HEK293 (cell line): ENCODE results near the gene PPP1R14C.

Source experiments
- CTCF ChIA-PET: fragments of 350-600 bp; formaldehyde crosslinking; extraction: SDS; loops from one replicate; lab custom pipeline; 2021; ENCODE audit warnings: antibody characterized with exemption; lab: Yijun Ruan, JAX
- POLR2A ChIA-PET: fragments of 300-600 bp; formaldehyde crosslinking; extraction: SDS; loops from one replicate; lab custom pipeline; 2020; ENCODE audit warnings: antibody characterized with exemption, inconsistent platforms; lab: Yijun Ruan, JAX
- H3K27ac ChIP-seq: fragments of 200-500 bp; sonication (Bioruptor generic); 2 replicates; pipeline ENCODE4 v1.5.1; 2014; ENCODE audit warnings: low read depth, low read length, control low read depth, inconsistent platforms; ENCODE audit errors: extremely low read depth
- H3K36me3 ChIP-seq, 2 experiments: fragments of 200-500 bp in 1 of 2; sonication (Bioruptor generic) in 1 of 2; 1 replicate in 1 of 2; 2 replicates in 1 of 2; pipeline ENCODE4 v1.5.1; 2014 to 2017; ENCODE audit warnings: inconsistent platforms in 2 of 2, low read length in 2 of 2; ENCODE audit not compliant: control insufficient read depth in 2 of 2, insufficient read depth in 1 of 2
- H3K4me1 ChIP-seq: fragments of 200-500 bp; sonication (Bioruptor generic); 2 replicates; pipeline ENCODE4 v1.5.1; 2014; ENCODE audit warnings: mild to moderate bottlenecking, low read length, inconsistent platforms; ENCODE audit not compliant: control insufficient read depth, insufficient read depth
- H3K4me3 ChIP-seq: 2 replicates; pipeline ENCODE4 v1.5.1; 2011; ENCODE audit warnings: low read depth, mild to moderate bottlenecking, control low read depth, low read length, moderate library complexity
- H3K9me3 ChIP-seq: fragments of 200-500 bp; sonication (Bioruptor generic); 2 replicates; pipeline ENCODE4 v1.5.1; 2014; ENCODE audit warnings: low read depth, low read length, inconsistent platforms; ENCODE audit not compliant: control insufficient read depth, insufficient read depth
- KLF17 ChIP-seq: fragments of 450-650 bp; formaldehyde crosslinking; IDR thresholded peaks from 2 replicates; pipeline ENCODE4 v1.5.1; 2016; ENCODE audit warnings: missing biosample characterization, missing genetic modification characterization
- KLF7 ChIP-seq: fragments of 450-650 bp; formaldehyde crosslinking; IDR thresholded peaks from 2 replicates; pipeline ENCODE4 v1.5.1; 2016; ENCODE audit warnings: missing biosample characterization, missing genetic modification characterization, borderline replicate concordance
- MYNN ChIP-seq: fragments of 450-650 bp; formaldehyde crosslinking; IDR thresholded peaks from 2 replicates; pipeline ENCODE4 v1.5.1; 2016; ENCODE audit warnings: missing biosample characterization, missing genetic modification characterization, borderline replicate concordance
- MZF1 ChIP-seq: fragments of 450-650 bp; formaldehyde crosslinking; IDR thresholded peaks from 2 replicates; pipeline ENCODE4 v1.5.1; 2017; ENCODE audit warnings: missing biosample characterization, missing genetic modification characterization, borderline replicate concordance
- REST ChIP-seq: fragments of 450-650 bp; formaldehyde crosslinking; IDR thresholded peaks from 2 replicates; pipeline ENCODE4 v1.5.1; 2016; ENCODE audit warnings: missing biosample characterization, missing genetic modification characterization
- ZBTB48 ChIP-seq: fragments of 450-650 bp; formaldehyde crosslinking; IDR thresholded peaks from 2 replicates; pipeline ENCODE4 v1.5.1; 2016; ENCODE audit warnings: missing biosample characterization, missing genetic modification characterization
- ZIC2 ChIP-seq: fragments of 450-650 bp; formaldehyde crosslinking; IDR thresholded peaks from 2 replicates; pipeline ENCODE4 v1.5.1; 2016; ENCODE audit warnings: missing biosample characterization, missing genetic modification characterization
- ZNF121 ChIP-seq: fragments of 450-650 bp; formaldehyde crosslinking; IDR thresholded peaks from 2 replicates; pipeline ENCODE4 v1.5.1; 2016; ENCODE audit warnings: missing biosample characterization, missing genetic modification characterization
- ZNF223 ChIP-seq: fragments of 450-650 bp; formaldehyde crosslinking; IDR thresholded peaks from 2 replicates; pipeline ENCODE4 v1.5.1; 2016; ENCODE audit warnings: missing biosample characterization, missing genetic modification characterization
- ZNF23 ChIP-seq: fragments of 450-650 bp; formaldehyde crosslinking; IDR thresholded peaks from 2 replicates; pipeline ENCODE4 v1.5.1; 2016; ENCODE audit warnings: missing biosample characterization, missing genetic modification characterization, borderline replicate concordance
- ZNF311 ChIP-seq: fragments of 450-650 bp; formaldehyde crosslinking; IDR thresholded peaks from 2 replicates; pipeline ENCODE4 v1.5.1; 2017; ENCODE audit warnings: missing biosample characterization, missing genetic modification characterization, borderline replicate concordance
- ZNF354C ChIP-seq: fragments of 450-650 bp; formaldehyde crosslinking; IDR thresholded peaks from 2 replicates; pipeline ENCODE4 v1.5.1; 2016; ENCODE audit warnings: missing biosample characterization, missing genetic modification characterization, low read depth, borderline replicate concordance
- ZNF362 ChIP-seq: fragments of 450-650 bp; formaldehyde crosslinking; IDR thresholded peaks from 2 replicates; pipeline ENCODE4 v1.5.1; 2016; ENCODE audit warnings: missing biosample characterization, missing genetic modification characterization
- ZNF48 ChIP-seq: fragments of 450-650 bp; formaldehyde crosslinking; IDR thresholded peaks from 2 replicates; pipeline ENCODE4 v1.5.1; 2016; ENCODE audit warnings: missing biosample characterization, missing genetic modification characterization
- ZNF501 ChIP-seq: fragments of 450-650 bp; formaldehyde crosslinking; IDR thresholded peaks from 2 replicates; pipeline ENCODE4 v1.5.1; 2016; ENCODE audit warnings: missing biosample characterization, missing genetic modification characterization
- ZNF530 ChIP-seq: fragments of 450-650 bp; formaldehyde crosslinking; IDR thresholded peaks from 2 replicates; pipeline ENCODE4 v1.5.1; 2016; ENCODE audit warnings: low read depth, missing biosample characterization, missing genetic modification characterization
- ZNF626 ChIP-seq: fragments of 450-650 bp; sonication (Bioruptor Pico); formaldehyde crosslinking; IDR thresholded peaks from 2 replicates; pipeline ENCODE4 v1.5.1; 2018; ENCODE audit warnings: missing biosample characterization, missing genetic modification characterization, inconsistent platforms
- ZNF654 ChIP-seq: fragments of 450-650 bp; formaldehyde crosslinking; IDR thresholded peaks from 2 replicates; pipeline ENCODE4 v1.5.1; 2016; ENCODE audit warnings: low read depth, missing biosample characterization, missing genetic modification characterization
- ZNF658 ChIP-seq: fragments of 450-650 bp; formaldehyde crosslinking; IDR thresholded peaks from 2 replicates; pipeline ENCODE4; 2016; ENCODE audit warnings: missing biosample characterization, missing genetic modification characterization
- ZNF660 ChIP-seq: fragments of 450-650 bp; IDR thresholded peaks from 2 replicates; pipeline ENCODE4 v1.5.1; 2018; ENCODE audit warnings: missing biosample characterization, mild to moderate bottlenecking, missing genetic modification characterization
- ZNF747 ChIP-seq: fragments of 450-650 bp; formaldehyde crosslinking; IDR thresholded peaks from 2 replicates; pipeline ENCODE4 v1.5.1; 2016; ENCODE audit warnings: missing biosample characterization, missing genetic modification characterization
- ZNF776 ChIP-seq: fragments of 450-650 bp; formaldehyde crosslinking; IDR thresholded peaks from 2 replicates; pipeline ENCODE4 v1.5.0; 2017; ENCODE audit warnings: missing biosample characterization, missing genetic modification characterization, borderline replicate concordance
- ZSCAN5A ChIP-seq: fragments of 450-650 bp; formaldehyde crosslinking; IDR thresholded peaks from 2 replicates; pipeline ENCODE4 v1.5.1; 2016; ENCODE audit warnings: missing biosample characterization, missing genetic modification characterization
- TF ChIP-seq, protein P1 (sequence below): fragments of 450-650 bp; formaldehyde crosslinking; IDR thresholded peaks from 2 replicates; pipeline ENCODE4 v1.5.1; 2016; ENCODE audit warnings: missing biosample characterization, missing genetic modification characterization

Gene PPP1R14C

DNA sequence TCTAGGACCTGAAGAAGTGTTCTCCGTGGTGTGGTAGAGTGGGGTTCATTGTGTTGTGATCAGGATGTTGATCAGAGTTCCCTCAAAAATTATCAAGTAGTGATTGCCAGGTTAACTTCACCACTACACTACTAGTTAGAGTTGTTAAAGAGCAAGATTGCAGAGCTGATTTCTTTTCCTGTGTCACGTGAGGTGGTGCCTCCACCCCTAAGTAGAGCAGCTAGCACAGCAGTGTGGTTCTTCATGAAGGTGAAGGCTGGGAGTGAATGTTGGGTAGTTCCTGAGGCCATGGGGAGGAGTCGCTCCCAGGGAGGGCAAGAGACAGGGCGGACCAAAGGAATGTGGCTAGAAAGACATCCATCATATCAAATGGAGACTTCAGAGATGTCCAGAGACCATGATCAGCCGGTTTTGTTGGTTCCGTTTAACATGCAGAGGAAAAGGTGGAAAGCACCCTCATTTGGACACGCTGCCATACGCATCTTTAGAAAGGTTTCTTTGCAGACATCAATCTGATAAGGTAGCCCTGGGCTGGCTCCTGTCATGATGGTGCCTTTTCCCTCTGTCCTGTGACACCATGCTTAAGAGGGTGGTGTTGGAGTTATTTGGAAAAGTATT is 146.7 kb downstream of the PPP1R14C start:
- CTCF ChIA-PET: no interaction called here
- no peak overlapping the region for H3K4me3 ChIP-seq
- H3K27ac ChIP-seq: no peak overlapping the region
- H3K9me3 ChIP-seq: no peaks in the 10 kb centered on the region
- no peaks in the 10 kb centered on the region for H3K36me3 ChIP-seq
- no peak for TF ChIP-seq KLF7 (tag by site-specific recombination)
- TF ChIP-seq ZNF626 (tag by site-specific recombination): no peak
- no peak for TF ChIP-seq KLF17 (tag by site-specific recombination)
- TF ChIP-seq, protein P1, sequence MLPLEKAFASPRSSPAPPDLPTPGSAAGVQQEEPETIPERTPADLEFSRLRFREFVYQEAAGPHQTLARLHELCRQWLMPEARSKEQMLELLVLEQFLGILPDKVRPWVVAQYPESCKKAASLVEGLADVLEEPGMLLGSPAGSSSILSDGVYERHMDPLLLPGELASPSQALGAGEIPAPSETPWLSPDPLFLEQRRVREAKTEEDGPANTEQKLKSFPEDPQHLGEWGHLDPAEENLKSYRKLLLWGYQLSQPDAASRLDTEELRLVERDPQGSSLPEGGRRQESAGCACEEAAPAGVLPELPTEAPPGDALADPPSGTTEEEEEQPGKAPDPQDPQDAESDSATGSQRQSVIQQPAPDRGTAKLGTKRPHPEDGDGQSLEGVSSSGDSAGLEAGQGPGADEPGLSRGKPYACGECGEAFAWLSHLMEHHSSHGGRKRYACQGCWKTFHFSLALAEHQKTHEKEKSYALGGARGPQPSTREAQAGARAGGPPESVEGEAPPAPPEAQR (tag by site-specific recombination): no peak
- no peak for TF ChIP-seq ZNF354C
- TF ChIP-seq ZNF660: no peak
- H3K4me1 ChIP-seq: no peaks in the 10 kb centered on the region
- POLR2A ChIA-PET: no interaction called here

DNA sequence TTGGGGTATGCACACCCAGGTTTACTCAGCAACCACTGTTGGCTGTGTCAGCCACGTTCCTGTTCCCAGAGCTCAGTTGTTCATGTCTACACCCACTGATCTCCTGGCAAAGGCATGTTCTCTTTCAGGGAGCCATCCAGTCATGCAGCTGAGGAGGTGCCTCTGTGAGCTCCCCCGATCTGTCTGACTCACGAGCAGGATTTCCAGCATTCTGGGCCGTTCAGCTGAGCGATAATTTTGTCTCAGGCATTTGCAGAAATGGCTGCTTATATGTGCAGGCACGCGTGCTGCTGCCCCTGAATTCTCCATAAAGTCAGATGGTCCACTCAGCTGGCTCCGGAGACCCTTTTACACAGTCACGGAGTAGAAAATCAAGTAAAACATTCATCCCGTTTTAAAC is 147.6 kb downstream of the PPP1R14C start:
- CTCF ChIA-PET: interaction anchor here (0.8 kb wide), 1 partner anchor 11 kb away, joined by 3 read pairs; no protein-coding TSS in a partner anchor
- POLR2A ChIA-PET: no interaction called here
- TF ChIP-seq, protein P1 (tag by site-specific recombination): no peak
- TF ChIP-seq ZNF23 (no peak), ZNF747 (tag by site-specific recombination) (no peak), ZNF121 (tag by site-specific recombination) (no peak), ZNF658 (tag by site-specific recombination) (no peak), ZBTB48 (tag by site-specific recombination) (no peak), MYNN (tag by site-specific recombination) (no peak), MZF1 (tag by site-specific recombination) (no peak), REST (no peak), ZNF362 (tag by site-specific recombination) (no peak), ZIC2 (tag by site-specific recombination) (no peak), ZNF654 (no peak), ZSCAN5A (tag by site-specific recombination) (no peak), ZNF530 (tag by site-specific recombination) (no peak), ZNF501 (no peak), ZNF223 (tag by site-specific recombination) (no peak), ZNF776 (no peak), ZNF311 (tag by site-specific recombination) (no peak), ZNF48 (tag by site-specific recombination) (no peak)

More for the DNA sequence above, 147.6 kb downstream of the PPP1R14C start:
- Histone ChIP-seq H3K27ac (no peak overlapping the region), H3K9me3 (no peaks in the 10 kb centered on the region), H3K36me3 (no peaks in the 10 kb centered on the region), H3K4me3 (no peak overlapping the region), H3K4me1 (no peaks in the 10 kb centered on the region)
